ENCODE data around the gene TRAF3IP1. TPM values are rescaled to one million over a fixed set of nuclear protein-coding genes. Genes with fewer than 3 reads are reported as not detected.

TRAF3IP1 gene
- total and polyA plus RNA-seq, 2 of the 13 experiments (the other 11 are each of a cell fraction or from before 2014, with no cell fraction given) = 4.1 to 12.9 TPM

DNA sequence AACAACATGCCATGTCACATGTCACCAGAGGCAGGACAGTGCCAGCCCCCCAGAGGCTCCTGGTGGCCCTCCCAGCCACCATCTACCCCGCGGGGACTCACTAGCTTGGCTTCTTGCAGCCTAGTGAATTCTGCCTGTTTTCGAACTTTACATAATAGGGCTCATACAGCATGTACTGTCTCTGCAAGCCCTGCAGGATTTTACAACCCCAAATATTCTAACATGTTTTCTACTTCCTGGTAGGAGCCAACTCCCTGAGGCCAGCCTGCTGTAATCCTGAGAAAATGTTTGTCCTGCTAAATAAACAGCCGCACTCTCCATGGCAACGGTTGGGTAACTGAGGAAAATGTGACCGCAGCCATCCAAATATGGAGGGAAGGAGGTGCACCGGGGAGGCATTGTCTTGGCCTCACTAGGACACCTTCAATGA lies 34.6 kb upstream of the TRAF3IP1 start (continued):
- TF ChIP-seq, protein P1, sequence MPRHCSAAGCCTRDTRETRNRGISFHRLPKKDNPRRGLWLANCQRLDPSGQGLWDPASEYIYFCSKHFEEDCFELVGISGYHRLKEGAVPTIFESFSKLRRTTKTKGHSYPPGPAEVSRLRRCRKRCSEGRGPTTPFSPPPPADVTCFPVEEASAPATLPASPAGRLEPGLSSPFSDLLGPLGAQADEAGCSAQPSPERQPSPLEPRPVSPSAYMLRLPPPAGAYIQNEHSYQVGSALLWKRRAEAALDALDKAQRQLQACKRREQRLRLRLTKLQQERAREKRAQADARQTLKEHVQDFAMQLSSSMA (CRISPR knock-in tag; IDR thresholded peaks at IDR 0.05) = no peak
- no peak for TF ChIP-seq TIGD3 (CRISPR knock-in tag; IDR thresholded peaks at IDR 0.05; ENCODE audit: borderline replicate concordance)
- TF ChIP-seq ZNF749 (CRISPR knock-in tag; IDR thresholded peaks at IDR 0.05; ENCODE audit: borderline replicate concordance) = no peak
- no peak for TF ChIP-seq ZSCAN25 (CRISPR knock-in tag; IDR thresholded peaks at IDR 0.05)
- TF ChIP-seq ZNF670 (CRISPR knock-in tag; IDR thresholded peaks at IDR 0.05; ENCODE audit: borderline replicate concordance) = no peak
- no peak for TF ChIP-seq ZC3H4 (CRISPR knock-in tag; IDR thresholded peaks at IDR 0.05; ENCODE audit: borderline replicate concordance)
- no peak for TF ChIP-seq GLI4 (CRISPR knock-in tag; IDR thresholded peaks at IDR 0.05; ENCODE audit: borderline replicate concordance)
- 0 out of 2 replicates have a peak, but pooled peaks have one; percentile 67 for TF ChIP-seq ZNF614 (CRISPR knock-in tag; IDR thresholded peaks at IDR 0.05; ENCODE audit: borderline replicate concordance)
- TF ChIP-seq ZNF232 (CRISPR knock-in tag; IDR thresholded peaks at IDR 0.05; ENCODE audit: borderline replicate concordance) = 0 out of 2 replicates have a peak, but pooled peaks have one; percentile 23
- TF ChIP-seq MAFK (conservative IDR thresholded peaks at IDR 0.05 in 1 of 2, IDR thresholded peaks at IDR 0.05 in 1 of 2; ENCODE audit: low read length in 2 of 2) = no peak
- TF ChIP-seq SRF (IDR thresholded peaks at IDR 0.05; ENCODE audit: low read depth, low read length) = peak; percentile 95
- TF ChIP-seq NFRKB (IDR thresholded peaks at IDR 0.05) = no peak
- TF ChIP-seq FOSL1 (CRISPR knock-in tag; IDR thresholded peaks at IDR 0.05; ENCODE audit: borderline replicate concordance) = no peak
- no peak for TF ChIP-seq POLR2G (IDR thresholded peaks at IDR 0.05; ENCODE audit: low read depth, low read length)
- no peak for TF ChIP-seq MEIS1 (CRISPR knock-in tag; IDR thresholded peaks at IDR 0.05; ENCODE audit: borderline replicate concordance)
- TF ChIP-seq HNRNPL (IDR thresholded peaks at IDR 0.05; ENCODE audit: low read depth, low read length) = no peak
- no peak for TF ChIP-seq KDM1A (CRISPR knock-in tag; IDR thresholded peaks at IDR 0.05)
- 0 out of 2 replicates have a peak, but pooled peaks have one; percentile 26 for TF ChIP-seq ZNF878 (CRISPR knock-in tag; IDR thresholded peaks at IDR 0.05)
- TF ChIP-seq TCF7L2 (IDR thresholded peaks at IDR 0.05; ENCODE audit: low read depth, low read length) = no peak
- TF ChIP-seq AGO2 (optimal IDR thresholded peaks at IDR 0.05; ENCODE audit: low read depth, low read length) = no peak
- no peak for TF ChIP-seq ZNF678 (CRISPR knock-in tag; IDR thresholded peaks at IDR 0.05)
- TF ChIP-seq ZNF644 (CRISPR knock-in tag; IDR thresholded peaks at IDR 0.05; ENCODE audit: low read depth) = 0 out of 2 replicates have a peak, but pooled peaks have one; percentile 14
- peak; percentile 53; the same call in 1 of the 2 replicates for TF ChIP-seq BHLHE40 (IDR thresholded peaks at IDR 0.05; ENCODE audit: low read length)
- TF ChIP-seq SALL2 (CRISPR knock-in tag; IDR thresholded peaks at IDR 0.05) = no peak
- no peak for TF ChIP-seq ZNF17 (CRISPR knock-in tag; IDR thresholded peaks at IDR 0.05)
- TF ChIP-seq, protein P2, sequence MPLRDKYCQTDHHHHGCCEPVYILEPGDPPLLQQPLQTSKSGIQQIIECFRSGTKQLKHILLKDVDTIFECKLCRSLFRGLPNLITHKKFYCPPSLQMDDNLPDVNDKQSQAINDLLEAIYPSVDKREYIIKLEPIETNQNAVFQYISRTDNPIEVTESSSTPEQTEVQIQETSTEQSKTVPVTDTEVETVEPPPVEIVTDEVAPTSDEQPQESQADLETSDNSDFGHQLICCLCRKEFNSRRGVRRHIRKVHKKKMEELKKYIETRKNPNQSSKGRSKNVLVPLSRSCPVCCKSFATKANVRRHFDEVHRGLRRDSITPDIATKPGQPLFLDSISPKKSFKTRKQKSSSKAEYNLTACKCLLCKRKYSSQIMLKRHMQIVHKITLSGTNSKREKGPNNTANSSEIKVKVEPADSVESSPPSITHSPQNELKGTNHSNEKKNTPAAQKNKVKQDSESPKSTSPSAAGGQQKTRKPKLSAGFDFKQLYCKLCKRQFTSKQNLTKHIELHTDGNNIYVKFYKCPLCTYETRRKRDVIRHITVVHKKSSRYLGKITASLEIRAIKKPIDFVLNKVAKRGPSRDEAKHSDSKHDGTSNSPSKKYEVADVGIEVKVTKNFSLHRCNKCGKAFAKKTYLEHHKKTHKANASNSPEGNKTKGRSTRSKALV (CRISPR knock-in tag; IDR thresholded peaks at IDR 0.05) = 0 out of 2 replicates have a peak, but pooled peaks have one; percentile 45
- no peak for TF ChIP-seq ZMAT5 (CRISPR knock-in tag; IDR thresholded peaks at IDR 0.05; ENCODE audit: borderline replicate concordance, low read depth)
- peak; percentile 82 for TF ChIP-seq KDM6A (CRISPR knock-in tag; IDR thresholded peaks at IDR 0.05; ENCODE audit: low read depth)
- TF ChIP-seq TGIF2 (CRISPR knock-in tag; IDR thresholded peaks at IDR 0.05) = no peak
